ENCODE results near the gene SMTNL2.
"Not testable (repeated sequence)": the region's sequence is repeated elsewhere in the genome, so short reads cannot be mapped to it uniquely, and the experiment has no call there.

SMTNL2 gene

DNA sequence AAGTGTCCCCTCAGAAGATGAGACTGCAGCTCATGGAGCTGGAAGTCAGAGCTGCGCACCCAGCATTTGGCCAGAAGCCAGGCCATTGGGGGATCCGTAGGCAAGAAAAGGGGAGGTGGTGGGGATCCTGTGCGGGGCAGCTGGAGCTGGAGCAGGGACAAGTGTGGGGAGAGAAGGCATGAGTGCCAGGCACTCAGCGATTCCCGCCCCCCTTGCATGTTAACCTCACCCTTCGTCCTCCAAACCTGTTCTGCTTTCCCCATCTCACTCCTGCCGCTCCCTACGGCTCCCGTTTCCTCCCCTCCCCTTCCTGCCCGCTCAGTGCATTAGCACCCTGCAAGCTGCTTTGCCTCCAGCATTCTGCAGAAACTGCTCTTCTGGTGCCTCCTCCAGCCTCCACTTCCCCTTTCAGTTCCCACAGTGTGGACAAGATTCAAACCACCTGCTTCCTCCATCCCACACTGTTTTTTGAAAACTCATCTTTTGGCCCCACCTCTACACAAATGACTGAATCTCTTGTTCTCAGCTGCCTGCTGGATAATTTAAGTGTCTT is 51.6 kb downstream of the SMTNL2 start:
- no peak for DNase-seq (ENCODE audit: low spot score)

DNA sequence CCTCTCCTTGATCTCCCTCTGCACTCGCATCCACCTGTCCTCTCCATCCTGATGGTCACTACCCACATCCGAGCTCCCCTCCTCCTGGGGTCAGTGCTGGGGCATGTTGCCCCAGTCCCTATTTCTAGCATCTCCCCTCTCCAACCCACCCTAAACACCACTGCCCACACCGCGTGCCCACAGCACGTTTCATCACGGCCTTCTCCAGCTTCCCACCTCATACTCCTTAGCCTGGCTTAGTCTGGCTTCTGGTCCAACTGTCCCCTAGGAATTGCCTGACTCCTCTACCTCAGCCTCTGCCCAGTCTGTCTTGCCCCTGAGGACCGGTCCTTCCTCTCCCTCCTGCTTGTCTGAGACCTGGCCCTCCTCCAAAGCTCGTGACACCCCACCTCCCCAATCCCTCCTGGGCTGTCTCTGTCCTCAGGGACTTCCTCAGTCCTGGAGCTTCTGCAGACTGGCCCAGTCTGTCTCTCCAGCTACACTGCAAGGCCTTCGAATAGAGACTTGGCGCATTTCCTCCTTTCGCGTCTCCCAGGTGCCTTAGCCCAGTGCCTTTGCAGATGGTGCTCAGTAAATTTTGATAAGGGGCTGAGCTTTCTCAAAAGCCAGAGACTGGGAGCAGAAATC is 52.3 kb downstream of the SMTNL2 start:
- DNase-seq (ENCODE audit: low spot score): no peak

DNA sequence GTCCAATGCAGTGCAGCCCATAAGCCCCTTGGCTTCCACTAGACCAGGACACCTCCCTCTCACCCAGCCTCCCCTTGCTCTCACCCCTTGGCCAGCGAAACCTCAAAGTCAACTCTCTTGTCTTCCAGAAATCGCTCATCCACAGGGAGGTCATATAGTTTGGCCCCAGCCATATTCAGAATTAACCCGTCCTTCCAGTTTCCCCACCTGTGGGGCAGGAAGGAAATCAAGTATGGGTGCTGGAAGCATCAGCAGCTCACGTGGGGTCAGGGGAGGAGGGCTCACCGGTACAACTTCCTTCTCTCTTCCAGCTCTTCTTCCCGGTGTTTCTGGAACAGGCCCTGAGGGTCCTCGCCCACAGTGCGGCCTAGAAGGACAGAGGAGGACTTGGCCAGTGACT is 54.4 kb downstream of the SMTNL2 start:
- DNase-seq (ENCODE audit: low spot score): not testable (repeated sequence)

DNA sequence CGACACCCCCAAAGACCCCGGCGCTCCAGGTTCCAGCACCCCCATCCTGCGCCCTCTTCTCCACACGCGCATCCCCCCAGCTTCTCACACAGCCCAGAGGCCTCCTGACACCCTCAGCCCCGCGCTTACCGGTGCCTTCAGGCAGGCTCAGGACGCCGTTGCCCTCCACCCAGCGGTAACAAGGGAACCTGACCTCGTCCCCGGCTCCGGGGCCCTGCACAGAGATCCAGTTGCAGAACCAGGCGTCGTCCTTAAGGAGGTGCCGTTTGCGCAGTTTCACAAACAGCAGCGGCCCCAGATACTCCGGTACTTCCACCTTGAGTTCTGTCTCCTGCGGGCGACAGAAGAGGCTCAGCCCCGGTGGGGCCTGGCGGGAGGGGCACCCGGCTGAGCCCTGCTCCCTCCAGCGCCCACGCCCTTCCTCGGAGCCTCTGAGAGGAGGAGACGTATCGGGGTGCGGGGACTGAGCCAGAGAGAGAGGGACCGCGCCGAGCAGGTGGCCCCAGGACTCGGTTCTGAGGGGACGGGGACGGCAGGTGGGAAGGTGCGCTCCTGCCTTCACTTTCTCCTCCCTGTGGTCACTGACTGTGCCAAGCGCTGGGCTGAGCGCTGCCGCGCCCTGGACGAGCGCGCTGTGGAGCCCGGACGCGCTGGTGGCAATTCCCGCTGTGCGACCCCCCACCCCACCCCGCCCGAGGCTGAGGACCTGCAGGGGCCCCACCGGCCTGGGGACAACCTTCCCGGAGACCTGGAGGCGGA is 55.2 kb downstream of the SMTNL2 start:
- not testable (repeated sequence) for DNase-seq (ENCODE audit: low spot score)

DNA sequence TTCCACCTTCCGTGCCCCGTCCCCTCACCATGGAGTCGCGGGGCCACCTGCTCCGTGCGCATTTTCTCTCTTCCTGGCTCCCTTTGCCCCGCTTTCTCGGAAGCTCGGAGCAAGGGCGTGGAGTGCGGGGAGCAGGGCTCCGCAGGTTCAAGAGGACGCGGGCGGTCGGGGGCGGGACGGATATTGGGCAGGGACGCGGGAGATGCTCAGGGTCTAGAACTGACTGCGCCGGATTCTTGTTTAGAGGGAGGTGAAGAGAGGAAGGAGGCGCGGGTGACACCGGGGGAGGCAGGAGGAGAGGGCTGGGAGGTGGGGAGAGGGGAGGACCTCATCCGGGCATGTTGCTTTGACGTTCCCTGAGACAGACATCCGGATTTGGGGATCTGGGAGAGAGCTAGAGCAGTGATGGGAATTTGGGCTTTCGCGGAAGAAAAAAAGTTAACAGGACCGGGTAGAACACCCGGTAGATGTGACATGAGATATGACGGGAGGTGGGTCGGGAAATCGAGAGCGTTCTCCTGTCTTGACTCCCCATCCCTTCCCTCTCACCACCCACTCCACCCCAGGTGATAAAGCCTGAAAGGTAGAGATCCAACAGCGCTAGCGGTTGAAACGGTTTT is 56.4 kb downstream of the SMTNL2 start:
- not testable (repeated sequence) for DNase-seq (ENCODE audit: low spot score)

DNA sequence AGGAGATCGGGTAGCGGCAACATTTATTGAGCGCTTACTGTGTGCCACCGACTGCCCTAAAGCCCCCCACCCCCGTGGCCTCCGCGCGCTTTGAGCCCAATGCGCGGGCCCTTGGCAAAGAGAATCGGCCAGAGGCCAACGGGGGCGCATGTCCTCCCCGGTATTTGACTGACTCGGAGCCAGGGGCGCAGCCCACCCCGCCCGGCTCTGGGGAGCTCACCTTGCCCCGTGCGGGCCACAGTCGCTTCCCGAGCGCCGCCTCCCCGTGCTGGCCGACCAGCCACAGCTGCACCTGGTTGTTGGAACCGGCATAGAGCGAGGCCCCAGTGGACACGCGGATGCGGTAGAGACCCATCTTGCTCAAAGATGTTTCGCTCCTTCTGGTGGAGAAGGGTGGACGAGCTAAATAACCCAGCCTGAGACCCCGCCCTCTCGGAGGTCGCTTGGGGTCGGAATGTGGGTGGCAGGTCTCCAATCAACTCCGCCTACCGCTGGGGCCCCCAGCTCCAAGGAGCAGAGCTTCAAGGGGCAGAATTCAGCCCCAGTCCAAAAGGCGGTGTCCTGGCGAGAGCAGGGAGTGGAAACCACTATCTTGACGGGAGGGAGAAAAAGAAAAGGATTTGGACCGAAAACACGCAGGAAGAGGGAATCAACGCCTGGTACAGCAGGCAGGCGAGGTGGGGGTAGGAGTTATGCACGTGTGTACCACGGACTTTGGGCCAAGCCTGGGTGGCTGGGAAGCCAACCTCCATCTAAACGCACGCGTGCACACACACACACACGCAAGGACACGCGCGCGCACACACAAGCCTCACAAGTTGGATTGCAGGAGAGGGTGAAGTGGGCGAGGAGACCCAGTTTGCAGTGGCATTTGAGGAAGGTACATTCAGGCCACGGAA is 57.2 kb downstream of the SMTNL2 start, which contains the start of gene ALOX15:
Gene ALOX15, minus strand, starts transcription at position 382 of the 899 bp plus-strand sequence. Its CDS starts 27 bp downstream, at position 355.
- DNase-seq (ENCODE audit: low spot score): no peak

DNA sequence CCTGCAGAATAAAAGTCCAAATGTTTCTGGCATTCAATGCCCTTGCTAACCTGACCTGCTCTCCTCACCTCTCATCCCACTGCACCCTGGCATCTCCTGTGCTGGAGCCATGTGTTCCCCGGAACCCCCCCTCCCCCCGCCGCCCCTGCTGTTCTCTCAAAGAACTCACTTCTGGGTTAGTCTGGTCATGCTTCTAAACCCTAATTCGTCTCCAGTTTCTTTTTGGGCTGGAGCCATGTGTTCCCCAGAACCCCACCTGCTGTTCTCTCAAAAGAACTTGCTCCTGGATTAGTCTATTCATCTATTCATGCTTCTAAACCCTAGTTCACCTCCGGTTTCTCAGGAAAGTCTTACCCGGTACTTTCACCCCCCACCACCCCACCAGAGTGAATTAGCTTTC is 58.0 kb downstream of the SMTNL2 start:
- no peak for DNase-seq (ENCODE audit: low spot score)

DNA sequence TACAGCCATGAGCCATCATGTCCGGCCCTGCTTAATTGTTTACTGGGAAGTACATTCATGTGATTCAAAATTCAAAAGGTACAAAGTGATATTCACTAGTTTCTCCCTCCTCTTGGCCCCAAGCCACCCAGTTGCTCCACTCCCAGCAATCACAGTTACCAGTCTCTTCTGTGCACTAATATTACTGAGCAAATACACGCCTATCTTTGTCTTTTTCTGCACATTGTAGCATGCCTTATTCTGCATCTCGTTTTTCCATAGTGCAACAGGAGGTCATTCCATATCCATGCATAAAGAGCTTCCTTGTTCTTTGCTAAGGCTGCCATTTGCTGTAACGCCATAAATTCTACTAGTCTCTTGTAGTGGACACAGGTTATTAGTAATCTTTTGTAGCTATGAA is 59.3 kb downstream of the SMTNL2 start:
- peak; percentile 95 for DNase-seq (ENCODE audit: low spot score)

DNA sequence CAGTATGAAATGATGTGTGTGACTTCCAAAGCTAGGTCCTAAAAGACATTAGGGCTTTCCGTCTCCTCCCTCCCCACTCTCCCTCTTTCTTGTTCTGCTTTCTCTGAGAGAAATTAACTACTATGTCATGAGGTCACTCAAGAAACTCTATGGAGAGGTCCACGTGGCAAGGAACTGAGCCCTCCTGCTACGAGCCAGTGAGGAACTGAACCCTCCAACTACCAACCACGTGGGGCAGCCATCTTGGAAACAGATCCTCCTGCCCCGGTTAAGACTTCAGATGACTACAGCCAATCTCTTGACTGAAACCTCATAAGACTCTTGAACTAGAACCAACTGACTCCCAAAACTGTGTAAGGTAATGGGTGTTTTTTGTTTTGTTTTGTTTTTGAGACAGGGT is 61.3 kb downstream of the SMTNL2 start:
- DNase-seq (ENCODE audit: low spot score): no peak

DNA sequence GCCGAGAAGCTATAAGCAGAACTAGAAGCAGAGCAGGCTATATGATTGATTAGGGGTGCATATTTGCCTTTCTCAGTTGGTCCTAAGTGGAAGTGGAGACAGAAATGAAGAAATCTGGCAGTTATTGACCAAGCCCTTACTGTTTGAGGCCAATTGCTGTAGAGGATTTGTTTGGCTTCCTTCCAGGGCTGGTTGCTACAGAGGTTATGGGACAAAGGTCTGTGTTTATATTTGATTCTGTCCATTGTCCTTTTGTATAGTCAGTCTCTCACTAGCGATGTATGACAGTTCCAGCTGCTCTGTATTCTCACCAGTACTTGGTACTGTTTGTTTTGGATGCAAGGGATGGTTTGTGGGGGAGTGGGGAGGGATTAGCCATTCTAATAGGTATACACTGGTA is 64.4 kb downstream of the SMTNL2 start:
- DNase-seq (ENCODE audit: low spot score): no peak

DNA sequence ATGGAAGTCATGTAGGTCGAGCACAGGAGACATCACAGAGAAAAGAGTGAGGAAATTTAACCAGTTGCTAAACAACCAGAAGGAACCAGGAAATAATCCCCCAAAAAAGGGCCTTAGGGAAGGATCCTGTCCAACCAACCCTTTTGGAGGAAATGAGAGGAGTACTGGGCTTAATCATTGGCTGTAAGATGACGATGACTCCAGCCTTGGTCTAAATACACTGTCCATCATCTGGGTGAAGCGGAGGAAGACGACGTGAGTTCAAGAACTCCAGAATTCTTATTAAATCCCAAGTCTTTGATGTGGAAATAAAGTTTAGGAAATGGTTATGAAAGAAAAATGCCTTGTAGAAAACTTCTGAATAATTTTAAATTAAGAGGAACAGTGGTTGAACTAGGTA is 68.7 kb downstream of the SMTNL2 start:
- DNase-seq (ENCODE audit: low spot score): no peak

DNA sequence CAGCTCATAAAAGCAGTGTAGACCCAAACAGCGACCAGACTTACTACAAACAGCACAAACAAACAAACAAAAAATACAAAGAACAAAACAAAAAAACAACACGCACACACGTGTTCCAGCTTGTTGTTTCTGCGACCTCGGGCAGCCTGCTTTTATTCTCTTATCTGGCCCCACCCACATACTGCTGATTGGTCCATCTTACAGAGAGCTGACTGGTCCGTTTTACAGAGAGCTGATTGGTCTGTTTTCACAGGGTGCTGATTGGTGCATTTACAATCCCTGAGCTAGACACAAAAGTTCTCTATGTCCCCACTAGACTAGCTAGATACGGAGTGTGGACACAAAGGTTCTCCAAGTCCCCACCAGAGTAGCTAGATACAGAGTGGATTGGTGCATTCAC is 71.6 kb downstream of the SMTNL2 start:
- not testable (repeated sequence) for DNase-seq (ENCODE audit: low spot score)

DNA sequence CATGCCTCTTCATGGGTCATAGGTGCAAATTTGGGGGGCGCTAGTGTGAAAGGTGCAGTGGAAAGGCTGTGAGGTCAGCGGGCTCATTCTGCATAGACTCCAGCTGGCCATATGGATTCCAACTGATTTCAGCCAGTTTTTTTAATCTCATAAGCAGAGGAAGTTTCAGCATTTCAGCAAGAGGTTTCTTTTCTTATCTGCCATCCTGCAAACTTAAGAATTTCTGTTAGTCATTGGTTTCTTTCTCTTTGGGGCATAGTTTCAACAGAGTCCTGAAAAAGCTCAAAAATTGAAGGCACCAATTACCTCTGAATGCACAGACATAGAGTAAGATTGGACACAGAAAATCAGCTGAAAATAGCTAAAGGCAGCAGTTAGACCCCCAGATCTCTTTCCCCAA is 73.3 kb downstream of the SMTNL2 start:
- no peak for DNase-seq (ENCODE audit: low spot score)
